ENCODE measurements around the gene NUDT3. TPM values are rescaled to one million over a fixed set of nuclear protein-coding genes. Genes with fewer than 3 reads are reported as not detected.

Gene NUDT3
- total RNA-seq, 3 donors from 2014 or later = 28.7 to 33.8 (median 29.0) TPM

- H3K4me1 ChIP-seq = no peaks in the 10 kb centered on the region
- DNase-seq (ENCODE audit: low spot score in 2 of 2) = no peak
- no peaks in the 10 kb centered on the region for H3K27me3 ChIP-seq
- intact Hi-C loops (cut with DNase I; ENCODE audit: low total_unique reads) = no loop called here
- no peak overlapping the region for H3K4me3 ChIP-seq
- H3K9me3 ChIP-seq = no peaks in the 10 kb centered on the region
- TF ChIP-seq CTCF (IDR thresholded peaks at IDR 0.05) (no peak), POLR2AphosphoS5 (IDR thresholded peaks at IDR 0.05) (no peak), POLR2A (IDR thresholded peaks at IDR 0.05) (no peak)
- no peak overlapping the region for H3K27ac ChIP-seq
- no peaks in the 10 kb centered on the region for H3K36me3 ChIP-seq
Observed at GRCh38 chr6:34317172-34317477, 75.3 kb downstream of the NUDT3 start.

- H3K27me3 ChIP-seq = no peaks in the 10 kb centered on the region
- no peaks in the 10 kb centered on the region for H3K4me1 ChIP-seq
- no peaks in the 10 kb centered on the region for H3K36me3 ChIP-seq
- TF ChIP-seq POLR2AphosphoS5 (IDR thresholded peaks at IDR 0.05) (no peak), CTCF (IDR thresholded peaks at IDR 0.05) (no peak), POLR2A (IDR thresholded peaks at IDR 0.05) (no peak)
- H3K4me3 ChIP-seq = no peak overlapping the region
- DNase-seq (ENCODE audit: low spot score in 2 of 2) = no peak
- no peak overlapping the region for H3K27ac ChIP-seq
- H3K9me3 ChIP-seq = no peaks in the 10 kb centered on the region
- intact Hi-C loops (cut with DNase I; ENCODE audit: low total_unique reads) = no loop called here
Observed at GRCh38 chr6:34316431-34317171, 75.9 kb downstream of the NUDT3 start.

GRCh38 chr6:34315780-34316179 lies 76.7 kb downstream of the NUDT3 start:
- no peak for DNase-seq (ENCODE audit: low spot score in 2 of 2)
- Histone ChIP-seq H3K4me1 (no peaks in the 10 kb centered on the region), H3K27ac (no peak overlapping the region), H3K27me3 (no peaks in the 10 kb centered on the region), H3K9me3 (no peaks in the 10 kb centered on the region), H3K36me3 (no peaks in the 10 kb centered on the region), H3K4me3 (no peak overlapping the region)
- TF ChIP-seq CTCF (IDR thresholded peaks at IDR 0.05) = no peak
- no peak for TF ChIP-seq POLR2A (IDR thresholded peaks at IDR 0.05)
- TF ChIP-seq POLR2AphosphoS5 (IDR thresholded peaks at IDR 0.05) = no peak
- intact Hi-C loops (cut with DNase I; ENCODE audit: low total_unique reads) = no loop called here

GRCh38 chr6:34315256-34315655 lies 77.2 kb downstream of the NUDT3 start:
- Histone ChIP-seq H3K4me1 (no peaks in the 10 kb centered on the region), H3K36me3 (no peaks in the 10 kb centered on the region), H3K27me3 (no peaks in the 10 kb centered on the region), H3K27ac (no peak overlapping the region), H3K4me3 (no peak overlapping the region), H3K9me3 (no peaks in the 10 kb centered on the region)
- intact Hi-C loops (cut with DNase I; ENCODE audit: low total_unique reads) = no loop called here
- no peak for DNase-seq (ENCODE audit: low spot score in 2 of 2)
- no peak for TF ChIP-seq CTCF (IDR thresholded peaks at IDR 0.05)
- no peak for TF ChIP-seq POLR2A (IDR thresholded peaks at IDR 0.05)
- TF ChIP-seq POLR2AphosphoS5 (IDR thresholded peaks at IDR 0.05) = no peak

- Histone ChIP-seq H3K9me3 (no peaks in the 10 kb centered on the region), H3K36me3 (no peaks in the 10 kb centered on the region), H3K27me3 (no peaks in the 10 kb centered on the region), H3K4me3 (no peak overlapping the region), H3K27ac (no peak overlapping the region), H3K4me1 (no peaks in the 10 kb centered on the region)
- TF ChIP-seq CTCF (IDR thresholded peaks at IDR 0.05) (no peak), POLR2AphosphoS5 (IDR thresholded peaks at IDR 0.05) (no peak), POLR2A (IDR thresholded peaks at IDR 0.05) (no peak)
- DNase-seq (ENCODE audit: low spot score in 2 of 2) = no peak
- intact Hi-C loops (cut with DNase I; ENCODE audit: low total_unique reads) = no loop called here
Observed at GRCh38 chr6:34312259-34312658, 80.2 kb downstream of the NUDT3 start.

Measured in breast epithelium (tissue), 4 donors.